DND-41 (cell line): ENCODE measurements around the gene TFAP2B.

Experiments
- ATAC-seq: fragments of 200-7000 bp; cut with Tn5 transposase; 3 replicates; pipeline ENCODE4 v1.9.1; 2021; ENCODE audit warnings: low read depth; ENCODE audit not compliant: insufficient read depth
- DNase-seq: peaks from one replicate; pipeline ENCODE4 v3.0.0-alpha.2; 2020
- H2AFZ ChIP-seq: 2 replicates; pipeline ENCODE4 v1.6.0; 2012; ENCODE audit warnings: low read depth, low read length
- H3K27ac ChIP-seq: 2 replicates; pipeline ENCODE4 v1.5.1; 2012; ENCODE audit warnings: low read length, inconsistent platforms
- H3K27me3 ChIP-seq: fragments of 200-600 bp; sonication (generic); 2 replicates; pipeline ENCODE4 v1.6.0; 2012; ENCODE audit warnings: low read length, mild to moderate bottlenecking, inconsistent platforms; ENCODE audit not compliant: insufficient read depth, poor library complexity
- H3K36me3 ChIP-seq: 2 replicates; pipeline ENCODE4 v1.5.1; 2012; ENCODE audit warnings: low read length, inconsistent platforms; ENCODE audit not compliant: insufficient read depth
- H3K4me1 ChIP-seq: 2 replicates; pipeline ENCODE4 v1.5.1; 2012; ENCODE audit warnings: mild to moderate bottlenecking, low read length; ENCODE audit not compliant: insufficient read depth
- H3K4me2 ChIP-seq: 2 replicates; pipeline ENCODE4 v1.6.0; 2012; ENCODE audit warnings: mild to moderate bottlenecking, moderate library complexity, low read length, inconsistent platforms; ENCODE audit not compliant: insufficient read depth
- H3K4me3 ChIP-seq, 2 experiments: fragments of 200-600 bp in 1 of 2; shearing (Covaris generic) in 1 of 2; 2 replicates each; pipeline ENCODE4 v1.5.1; 2012 to 2016; ENCODE audit warnings: inconsistent platforms in 2 of 2, low read length in 2 of 2, mild to moderate bottlenecking in 2 of 2, low read depth in 1 of 2, moderate library complexity in 1 of 2
- H3K79me2 ChIP-seq: 2 replicates; pipeline ENCODE4 v1.6.0; 2012; ENCODE audit warnings: low read length, inconsistent platforms; ENCODE audit not compliant: insufficient read depth
- H3K9ac ChIP-seq: 2 replicates; pipeline ENCODE4 v1.6.0; 2012; ENCODE audit warnings: low read depth, mild to moderate bottlenecking, inconsistent platforms, low read length, moderate library complexity
- H3K9me3 ChIP-seq: 2 replicates; pipeline ENCODE4 v1.5.1; 2012; ENCODE audit warnings: low read length, moderate library complexity, mild to moderate bottlenecking, inconsistent platforms; ENCODE audit not compliant: insufficient read depth, severe bottlenecking
- H4K20me1 ChIP-seq: 2 replicates; pipeline ENCODE4 v1.6.0; 2012; ENCODE audit warnings: low read length; ENCODE audit not compliant: insufficient read depth
- EZH2 ChIP-seq: IDR thresholded peaks from 3 replicates; pipeline ENCODE4 v1.6.1; 2012; ENCODE audit warnings: borderline replicate concordance, low read depth, mild to moderate bottlenecking, moderate library complexity, low read length, inconsistent platforms; ENCODE audit not compliant: severe bottlenecking
- TF ChIP-seq, protein P1 (sequence below): IDR thresholded peaks from 2 replicates; pipeline ENCODE4 v1.5.1; 2012; ENCODE audit warnings: borderline replicate concordance, low read length, moderate library complexity, mild to moderate bottlenecking; ENCODE audit not compliant: poor library complexity, severe bottlenecking; ENCODE audit errors: extremely low read depth

Gene TFAP2B

DNA sequence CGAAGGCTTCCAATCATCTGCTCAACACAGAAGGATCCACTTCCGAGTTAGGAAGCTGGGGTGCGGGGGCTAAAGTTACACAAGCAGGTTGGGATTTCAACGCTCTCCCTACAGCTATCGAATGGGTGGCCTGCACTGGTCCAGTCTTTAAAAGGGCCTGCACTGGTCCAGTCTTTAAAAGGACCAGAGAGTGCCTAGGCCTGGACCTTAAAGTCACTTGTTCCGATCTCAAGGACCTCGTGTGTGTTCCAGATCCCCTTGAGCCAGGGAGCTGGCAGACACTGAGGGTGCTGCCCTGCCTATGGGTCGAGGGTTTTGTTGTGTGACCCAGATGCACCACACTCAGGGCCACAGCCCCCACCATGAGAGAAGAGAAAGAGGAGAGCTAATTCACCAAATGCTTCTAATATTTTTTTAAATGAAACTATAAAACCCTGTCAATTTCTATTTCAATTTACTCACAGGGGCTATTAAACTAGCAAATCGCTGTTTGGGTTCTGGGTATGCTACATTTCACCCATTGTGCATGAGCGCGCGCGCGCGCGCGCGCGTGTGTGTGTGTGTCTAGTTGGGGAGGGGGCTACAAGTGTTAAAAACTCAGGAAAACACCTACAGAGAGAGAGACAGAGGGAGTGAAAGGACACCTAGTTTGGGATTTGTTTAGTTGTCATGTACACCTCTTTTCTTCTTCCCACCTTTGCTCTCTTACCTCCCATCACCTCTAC is 7.5 kb downstream of the TFAP2B start:
- TF ChIP-seq, protein P1, sequence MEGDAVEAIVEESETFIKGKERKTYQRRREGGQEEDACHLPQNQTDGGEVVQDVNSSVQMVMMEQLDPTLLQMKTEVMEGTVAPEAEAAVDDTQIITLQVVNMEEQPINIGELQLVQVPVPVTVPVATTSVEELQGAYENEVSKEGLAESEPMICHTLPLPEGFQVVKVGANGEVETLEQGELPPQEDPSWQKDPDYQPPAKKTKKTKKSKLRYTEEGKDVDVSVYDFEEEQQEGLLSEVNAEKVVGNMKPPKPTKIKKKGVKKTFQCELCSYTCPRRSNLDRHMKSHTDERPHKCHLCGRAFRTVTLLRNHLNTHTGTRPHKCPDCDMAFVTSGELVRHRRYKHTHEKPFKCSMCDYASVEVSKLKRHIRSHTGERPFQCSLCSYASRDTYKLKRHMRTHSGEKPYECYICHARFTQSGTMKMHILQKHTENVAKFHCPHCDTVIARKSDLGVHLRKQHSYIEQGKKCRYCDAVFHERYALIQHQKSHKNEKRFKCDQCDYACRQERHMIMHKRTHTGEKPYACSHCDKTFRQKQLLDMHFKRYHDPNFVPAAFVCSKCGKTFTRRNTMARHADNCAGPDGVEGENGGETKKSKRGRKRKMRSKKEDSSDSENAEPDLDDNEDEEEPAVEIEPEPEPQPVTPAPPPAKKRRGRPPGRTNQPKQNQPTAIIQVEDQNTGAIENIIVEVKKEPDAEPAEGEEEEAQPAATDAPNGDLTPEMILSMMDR: no peak
- no peak for TF ChIP-seq EZH2
- no peak overlapping the region for H3K9ac ChIP-seq
- H3K79me2 ChIP-seq: no peaks in the 10 kb centered on the region
- no peaks in the 10 kb centered on the region for H4K20me1 ChIP-seq
- ATAC-seq (no peak), DNase-seq (no peak)
- H2AFZ ChIP-seq: no peak overlapping the region
- no peaks in the 10 kb centered on the region for H3K36me3 ChIP-seq
- no peaks in the 10 kb centered on the region for H3K9me3 ChIP-seq
- H3K27me3 ChIP-seq: no peaks in the 10 kb centered on the region
- H3K4me1 ChIP-seq: no peaks in the 10 kb centered on the region
- H3K27ac ChIP-seq: no peak overlapping the region
- no peak overlapping the region for H3K4me2 ChIP-seq
- H3K4me3 ChIP-seq: no peak overlapping the region

DNA sequence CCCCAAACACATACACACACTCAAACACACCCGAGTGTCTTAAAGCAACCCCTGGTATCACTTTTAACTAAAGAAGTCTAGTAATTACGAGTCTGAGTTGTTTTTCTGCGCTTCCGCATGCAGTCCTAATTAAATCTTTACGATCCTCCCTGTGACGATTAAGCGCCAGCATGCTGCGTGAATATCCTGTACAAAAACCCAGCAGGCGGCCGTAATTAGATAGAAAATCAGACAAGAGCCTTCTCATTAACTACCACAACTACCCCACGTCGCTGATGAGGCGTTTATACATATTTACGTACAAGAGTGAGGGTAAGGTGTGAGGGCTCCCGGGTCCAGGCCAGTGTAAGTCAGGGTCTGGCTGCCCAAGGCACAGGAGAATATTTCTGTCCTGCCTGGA is 8.1 kb downstream of the TFAP2B start:
- ATAC-seq: no peak
- Histone ChIP-seq H3K9me3 (no peaks in the 10 kb centered on the region), H3K27me3 (no peaks in the 10 kb centered on the region), H3K27ac (no peak overlapping the region), H3K36me3 (no peaks in the 10 kb centered on the region), H3K4me1 (no peaks in the 10 kb centered on the region), H3K9ac (no peak overlapping the region), H3K4me3 (no peak overlapping the region), H3K79me2 (no peaks in the 10 kb centered on the region), H4K20me1 (no peaks in the 10 kb centered on the region), H2AFZ (no peak overlapping the region), H3K4me2 (no peak overlapping the region)
- no peak for DNase-seq
- TF ChIP-seq, protein P1: no peak
- no peak for TF ChIP-seq EZH2

DNA sequence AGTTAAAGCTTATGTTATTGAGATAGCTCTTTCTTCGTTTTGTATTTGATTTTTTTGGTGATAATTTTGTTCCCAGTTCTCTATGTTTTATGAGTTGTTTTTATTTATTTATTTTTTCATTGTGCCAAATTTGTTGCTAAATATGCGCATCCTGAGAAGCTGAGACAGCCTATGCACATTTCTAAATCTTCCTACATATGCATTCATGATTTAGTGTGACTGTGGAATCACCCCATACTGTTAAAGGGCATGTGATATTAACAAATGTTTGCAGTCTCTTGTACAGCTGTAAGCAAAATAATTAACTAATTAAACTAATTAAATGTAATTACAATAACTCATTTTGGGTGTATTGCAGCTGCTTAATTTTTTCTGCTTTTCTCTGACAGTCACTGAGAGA is 10.4 kb downstream of the TFAP2B start:
- no peak for TF ChIP-seq EZH2
- TF ChIP-seq, protein P1: no peak
- H3K4me3 ChIP-seq: no peak overlapping the region
- H3K4me1 ChIP-seq: no peaks in the 10 kb centered on the region
- no peaks in the 10 kb centered on the region for H3K9me3 ChIP-seq
- DNase-seq (no peak), ATAC-seq (no peak)
- no peak overlapping the region for H3K4me2 ChIP-seq
- H3K36me3 ChIP-seq: no peaks in the 10 kb centered on the region
- no peak overlapping the region for H2AFZ ChIP-seq
- no peaks in the 10 kb centered on the region for H4K20me1 ChIP-seq
- H3K9ac ChIP-seq: no peak overlapping the region
- H3K27ac ChIP-seq: no peak overlapping the region
- no peaks in the 10 kb centered on the region for H3K79me2 ChIP-seq
- no peaks in the 10 kb centered on the region for H3K27me3 ChIP-seq
